ENCODE results near the gene ZNF76.

DNA sequence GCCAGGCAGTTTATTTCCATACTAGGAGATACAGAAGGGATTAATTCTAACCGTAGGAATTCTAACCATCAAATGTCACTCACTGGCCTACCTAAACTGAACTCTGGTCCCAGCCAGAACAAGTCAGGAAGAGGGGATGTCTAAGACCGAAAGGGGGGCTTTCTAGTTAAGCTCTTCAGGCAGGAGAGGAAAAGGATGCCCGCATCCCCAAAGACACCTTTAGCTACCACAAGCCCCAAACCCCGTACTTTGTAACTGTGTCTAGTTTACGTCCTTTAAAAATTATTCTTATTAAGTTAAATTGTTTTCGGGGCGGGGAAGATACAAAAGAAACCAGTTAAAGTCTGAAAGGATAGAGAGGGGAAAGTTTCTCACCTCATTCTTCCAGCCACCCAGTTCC, 1.2 kb upstream of the ZNF76 start:
- TF ChIP-seq, protein P1, sequence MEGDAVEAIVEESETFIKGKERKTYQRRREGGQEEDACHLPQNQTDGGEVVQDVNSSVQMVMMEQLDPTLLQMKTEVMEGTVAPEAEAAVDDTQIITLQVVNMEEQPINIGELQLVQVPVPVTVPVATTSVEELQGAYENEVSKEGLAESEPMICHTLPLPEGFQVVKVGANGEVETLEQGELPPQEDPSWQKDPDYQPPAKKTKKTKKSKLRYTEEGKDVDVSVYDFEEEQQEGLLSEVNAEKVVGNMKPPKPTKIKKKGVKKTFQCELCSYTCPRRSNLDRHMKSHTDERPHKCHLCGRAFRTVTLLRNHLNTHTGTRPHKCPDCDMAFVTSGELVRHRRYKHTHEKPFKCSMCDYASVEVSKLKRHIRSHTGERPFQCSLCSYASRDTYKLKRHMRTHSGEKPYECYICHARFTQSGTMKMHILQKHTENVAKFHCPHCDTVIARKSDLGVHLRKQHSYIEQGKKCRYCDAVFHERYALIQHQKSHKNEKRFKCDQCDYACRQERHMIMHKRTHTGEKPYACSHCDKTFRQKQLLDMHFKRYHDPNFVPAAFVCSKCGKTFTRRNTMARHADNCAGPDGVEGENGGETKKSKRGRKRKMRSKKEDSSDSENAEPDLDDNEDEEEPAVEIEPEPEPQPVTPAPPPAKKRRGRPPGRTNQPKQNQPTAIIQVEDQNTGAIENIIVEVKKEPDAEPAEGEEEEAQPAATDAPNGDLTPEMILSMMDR (IDR thresholded peaks at IDR 0.05) = no peak
- no peak for TF ChIP-seq EZH2 (IDR thresholded peaks at IDR 0.05; ENCODE audit: borderline replicate concordance, insufficient read depth, low read depth, low read length, poor library complexity, severe bottlenecking)

Measured in B cell (primary cell).